H9 (cell line): ENCODE results near the gene GNAO1. TPM values are rescaled to one million over a fixed set of nuclear protein-coding genes. Genes with fewer than 3 reads are reported as not detected.

Source experiments
- DNase-seq: peaks from one replicate; pipeline ENCODE4 v3.0.0-alpha.2; 2017
- H2AFZ ChIP-seq: one replicate; pipeline ENCODE4 v1.6.1; 2013; ENCODE audit warnings: mild to moderate bottlenecking, low read length, control low read depth, moderate library complexity
- H2AK5ac ChIP-seq: 2 replicates; pipeline ENCODE4 v1.6.1; 2013; ENCODE audit warnings: low read length, control low read depth, mixed read lengths; ENCODE audit not compliant: insufficient read length
- H2BK120ac ChIP-seq: one replicate; pipeline ENCODE4 v1.6.1; 2013; ENCODE audit warnings: low read depth, mild to moderate bottlenecking, low read length, control low read depth, inconsistent platforms; ENCODE audit not compliant: poor library complexity, severe bottlenecking
- H2BK12ac ChIP-seq: 2 replicates; pipeline ENCODE4 v1.6.1; 2013; ENCODE audit warnings: low read length, control low read depth, mixed read lengths, low read depth; ENCODE audit not compliant: insufficient read length
- H2BK15ac ChIP-seq: 2 replicates; pipeline ENCODE4 v1.6.1; 2013; ENCODE audit warnings: low read depth, low read length, control low read depth
- H2BK20ac ChIP-seq: one replicate; pipeline ENCODE4 v1.6.1; 2013; ENCODE audit warnings: low read depth, mild to moderate bottlenecking, low read length, control low read depth, inconsistent platforms; ENCODE audit not compliant: poor library complexity, severe bottlenecking
- H2BK5ac ChIP-seq: 2 replicates; pipeline ENCODE4 v1.6.1; 2013; ENCODE audit warnings: low read length, control low read depth, mixed read lengths; ENCODE audit not compliant: insufficient read length
- H3K14ac ChIP-seq: 2 replicates; pipeline ENCODE4 v1.6.1; 2013; ENCODE audit warnings: low read length, control low read depth; ENCODE audit not compliant: insufficient read depth
- H3K18ac ChIP-seq: 2 replicates; pipeline ENCODE4 v1.6.1; 2013; ENCODE audit warnings: low read depth, mild to moderate bottlenecking, mixed read lengths, low read length, control low read depth; ENCODE audit not compliant: insufficient read length
- H3K23ac ChIP-seq: 2 replicates; pipeline ENCODE4 v1.6.1; 2013; ENCODE audit warnings: low read length, control low read depth, mixed read lengths, low read depth; ENCODE audit not compliant: insufficient read length
- H3K23me2 ChIP-seq: 2 replicates; pipeline ENCODE4 v1.6.1; 2013; ENCODE audit warnings: low read depth, mild to moderate bottlenecking, mixed read lengths, low read length, control low read depth; ENCODE audit not compliant: insufficient read length, poor library complexity, severe bottlenecking
- H3K27ac ChIP-seq: 2 replicates; pipeline ENCODE4 v1.5.1; 2013; ENCODE audit warnings: low read length, control low read depth, mixed read lengths, low read depth; ENCODE audit not compliant: insufficient read length
- H3K27me3 ChIP-seq: 2 replicates; pipeline ENCODE4 v1.6.1; 2013; ENCODE audit warnings: low read length, control low read depth, inconsistent platforms; ENCODE audit not compliant: insufficient read depth
- H3K4ac ChIP-seq: 2 replicates; pipeline ENCODE4 v1.6.1; 2013; ENCODE audit warnings: low read depth, mild to moderate bottlenecking, control low read depth, inconsistent platforms, low read length, moderate library complexity
- H3K4me1 ChIP-seq: 2 replicates; pipeline ENCODE4 v1.6.1; 2013; ENCODE audit warnings: low read length, control low read depth, inconsistent platforms; ENCODE audit not compliant: insufficient read depth
- H3K4me2 ChIP-seq: 2 replicates; pipeline ENCODE4 v1.6.1; 2013; ENCODE audit warnings: low read length, control low read depth, mixed read lengths; ENCODE audit not compliant: insufficient read length, insufficient read depth
- H3K56ac ChIP-seq: 2 replicates; pipeline ENCODE4 v1.6.1; 2013; ENCODE audit warnings: low read depth, mild to moderate bottlenecking, mixed read lengths, low read length, control low read depth; ENCODE audit not compliant: insufficient read length
- H3K79me1 ChIP-seq: 2 replicates; pipeline ENCODE4 v1.6.1; 2013; ENCODE audit warnings: low read depth, mild to moderate bottlenecking, moderate library complexity, low read length, control low read depth, inconsistent platforms; ENCODE audit not compliant: insufficient read depth, poor library complexity, severe bottlenecking
- H3K79me2 ChIP-seq: 2 replicates; pipeline ENCODE4 v1.6.1; 2013; ENCODE audit warnings: low read length, control low read depth, inconsistent platforms; ENCODE audit not compliant: insufficient read depth
- H3K9ac ChIP-seq: 2 replicates; pipeline ENCODE4 v1.6.1; 2013; ENCODE audit warnings: low read length, control low read depth, mixed read lengths; ENCODE audit not compliant: insufficient read length; ENCODE audit errors: extremely low read depth
- H3K9me3 ChIP-seq: one replicate; pipeline ENCODE4 v1.6.1; 2013; ENCODE audit warnings: low read depth, low read length, inconsistent platforms; ENCODE audit not compliant: control insufficient read depth
- H3T11ph ChIP-seq: one replicate; pipeline ENCODE4 v1.6.1; 2013; ENCODE audit warnings: mild to moderate bottlenecking, low read length, control low read depth, inconsistent platforms
- H4K20me1 ChIP-seq: one replicate; pipeline ENCODE4 v1.6.1; 2013; ENCODE audit not compliant: control insufficient read depth, insufficient read length, insufficient read depth
- H4K5ac ChIP-seq: 2 replicates; pipeline ENCODE4 v1.6.1; 2013; ENCODE audit warnings: low read depth, mild to moderate bottlenecking, mixed read lengths, low read length, control low read depth; ENCODE audit not compliant: insufficient read length
- H4K8ac ChIP-seq: replicated peaks from 2 replicates; pipeline ENCODE4 v1.6.1; 2013; ENCODE audit warnings: low read length, control low read depth, mixed read lengths, low read depth; ENCODE audit not compliant: insufficient read length
- H4K91ac ChIP-seq: 2 replicates; pipeline ENCODE4 v1.6.1; 2013; ENCODE audit warnings: low read depth, mild to moderate bottlenecking, moderate library complexity, mixed read lengths, low read length, control low read depth; ENCODE audit not compliant: insufficient read length
- H3K27ac Mint-ChIP-seq, 3 experiments: 2 replicates in 2 of 3; 3 replicates in 1 of 3; pipeline ENCODE4 v1.8.0; 2020 to 2021; ENCODE audit warnings: mixed read lengths in 3 of 3, mild to moderate bottlenecking in 1 of 3, moderate library complexity in 1 of 3
- H3K27me3 Mint-ChIP-seq: 2 replicates; pipeline ENCODE4 v1.8.0; 2021; ENCODE audit warnings: low read depth, mild to moderate bottlenecking, moderate library complexity, mixed read lengths
- H3K36me3 Mint-ChIP-seq, 3 experiments: 2 replicates in 2 of 3; 3 replicates in 1 of 3; pipeline ENCODE4 v1.8.0; 2020 to 2021; ENCODE audit warnings: low read depth in 3 of 3, mixed read lengths in 3 of 3; ENCODE audit not compliant: insufficient read depth in 1 of 3
- H3K4me1 Mint-ChIP-seq, 2 experiments: 2 replicates each; pipeline ENCODE4 v1.8.0; 2020; ENCODE audit warnings: mixed read lengths in 2 of 2
- H3K4me3 Mint-ChIP-seq, 2 experiments: 2 replicates in 1 of 2; 3 replicates in 1 of 2; pipeline ENCODE4 v1.8.0; 2020 to 2021; ENCODE audit warnings: mild to moderate bottlenecking in 2 of 2, mixed read lengths in 2 of 2, moderate library complexity in 1 of 2
- H3K9me3 Mint-ChIP-seq, 2 experiments: 2 replicates in 1 of 2; 3 replicates in 1 of 2; pipeline ENCODE4 v1.8.0; 2020; ENCODE audit warnings: mild to moderate bottlenecking in 2 of 2, mixed read lengths in 2 of 2, moderate library complexity in 1 of 2
- CTCF ChIP-seq: fragments of 200-600 bp; sonication (generic); conservative IDR thresholded peaks from 3 replicates; pipeline ENCODE4 v1.8.0; 2021; ENCODE audit warnings: antibody characterized with exemption, mild to moderate bottlenecking
- WGBS: extraction: QIAGEN DNeasy Blood & Tissue Kit; methylation state at CpG from one replicate; pipeline ENCODE4 v1.1.7; 2013; ENCODE audit warnings: missing lambda C conversion rate, low lambda C conversion rate, mixed read lengths; ENCODE audit not compliant: insufficient read length; ENCODE audit errors: extremely low coverage; 5-methylcytosine and 5-hydroxymethylcytosine counted together
- total RNA-seq: library from RNA; stranded (reverse); gene quantifications from 2 replicates; pipeline ENCODE4 v1.2.1, GENCODE V29; 2021

The GNAO1 gene
- total RNA-seq, 1 experiment from 2014 or later, result 16.9 TPM

GRCh38 chr16:56258508-56259424 is 67.5 kb downstream of the GNAO1 start:
- Histone ChIP-seq H3K4me2 (no peak overlapping the region), H2AK5ac (no peak overlapping the region), H2BK5ac (no peak overlapping the region), H3K79me2 (no peaks in the 10 kb centered on the region), H2AFZ (no peak overlapping the region), H4K8ac (no peak overlapping the region), H3K27ac (no peak overlapping the region), H3K79me1 (no peaks in the 10 kb centered on the region), H3K27me3 (no peaks in the 10 kb centered on the region), H4K91ac (no peak overlapping the region), H2BK20ac (no peak overlapping the region), H2BK15ac (no peak overlapping the region), H3T11ph (no peak overlapping the region), H3K4me1 (no peaks in the 10 kb centered on the region), H3K18ac (no peak overlapping the region), H4K5ac (no peak overlapping the region), H4K20me1 (no peaks in the 10 kb centered on the region), H3K56ac (no peak overlapping the region), H2BK12ac (no peak overlapping the region), H3K23me2 (no peaks in the 10 kb centered on the region), H3K4ac (no peak overlapping the region), H2BK120ac (no peak overlapping the region), H3K9me3 (no peaks in the 10 kb centered on the region), H3K23ac (no peak overlapping the region), H3K14ac (no peak overlapping the region), H3K9ac (no peak overlapping the region)
- no CpG with 5 or more reads among the region's 8 CpGs for WGBS
- no peak overlapping the region for H3K4me3 Mint-ChIP-seq
- peaks cover 6% of the 10 kb centered on the region in 2 experiments for H3K4me1 Mint-ChIP-seq
- DNase-seq, result no peak
- no peak for TF ChIP-seq CTCF
- no peak overlapping the region for H3K27ac Mint-ChIP-seq
- H3K36me3 Mint-ChIP-seq, result no peaks in the 10 kb centered on the region
- H3K9me3 Mint-ChIP-seq, result no peaks in the 10 kb centered on the region
- no peaks in the 10 kb centered on the region for H3K27me3 Mint-ChIP-seq
